HCT116 (cell line): ENCODE data around the gene LMNTD1. TPM values are rescaled to one million over a fixed set of nuclear protein-coding genes. Genes with fewer than 3 reads are reported as not detected.
A peak's percentile ranks its signal among the peaks of the same experiment; 100 is the strongest.

Experiments
- ATAC-seq: fragments of 200-7000 bp; cut with Tn5 transposase; 2 replicates; pipeline ENCODE4 v1.9.1; 2020; ENCODE audit warnings: mild to moderate bottlenecking, moderate library complexity
- BruUV-seq: library from RNA; stranded (reverse); fragments of 400-500 nt; replicated peaks from 2 replicates; lab custom pipeline; 2021; lab: Mats Ljungman, UMichigan
- CTCF ChIA-PET: fragments of 300-600 bp; sonication (Branson Sonifier 250); formaldehyde crosslinking; loops from one replicate; lab custom pipeline; 2021; ENCODE audit warnings: antibody characterized with exemption; lab: Charles Lee
- POLR2A ChIA-PET: fragments of 300-600, 350-600 bp; sonication (Branson Sonifier 250); formaldehyde crosslinking; loops from one replicate; lab custom pipeline; 2021; ENCODE audit warnings: antibody characterized with exemption; lab: Charles Lee
- RAD21 ChIA-PET, 2 experiments: fragments of 300-600 bp; sonication (Branson Sonifier 250); formaldehyde crosslinking; loops; one replicate each; lab custom pipeline; 2023; ENCODE audit warnings: low total read pairs in 2 of 2; ENCODE audit not compliant: uncharacterized antibody in 2 of 2, unreplicated experiment in 2 of 2, low non-redundant PET in 1 of 2; lab: Charles Lee
- DNase-seq: peaks from one replicate; pipeline ENCODE4 v3.0.0-alpha.2; 2010; ENCODE audit warnings: low read depth, low spot score
- H2AFZ ChIP-seq: fragments of 200-600 bp; shearing (Covaris generic), sonication (generic); 2 replicates; pipeline ENCODE4 v1.6.1; 2017; ENCODE audit warnings: low read depth, mixed run types, mixed read lengths, antibody characterized with exemption, low read length; ENCODE audit not compliant: poor library complexity, severe bottlenecking
- H3K27ac ChIP-seq: 2 replicates; pipeline ENCODE4 v1.5.1; 2012; ENCODE audit warnings: low read depth, low read length
- H3K27me3 ChIP-seq: fragments of 200-600 bp; sonication (generic); 2 replicates; pipeline ENCODE4 v1.6.1; 2016; ENCODE audit warnings: mixed run types, low read length, mixed read lengths; ENCODE audit not compliant: insufficient read depth
- H3K36me3 ChIP-seq, 2 experiments: fragments of 200-500 bp in 1 of 2; fragments of 200-600 bp in 1 of 2; sonication (Bioruptor generic) in 1 of 2; sonication (generic) in 1 of 2; 2 replicates each; pipeline versions ENCODE4 v1.5.1 to v1.6.1; 2014 to 2016; ENCODE audit warnings: low read length in 2 of 2, inconsistent platforms in 1 of 2, mixed read lengths in 1 of 2, mixed run types in 1 of 2; ENCODE audit not compliant: insufficient read depth in 2 of 2, control insufficient read depth in 1 of 2
- H3K4me1 ChIP-seq, 2 experiments: fragments of 200-600 bp in 1 of 2; sonication (generic) in 1 of 2; 2 replicates each; pipeline versions ENCODE4 v1.5.1 to v1.6.1; 2012 to 2017; ENCODE audit warnings: low read length in 2 of 2, inconsistent platforms in 1 of 2, mild to moderate bottlenecking in 1 of 2, mixed read lengths in 1 of 2, mixed run types in 1 of 2, moderate library complexity in 1 of 2; ENCODE audit not compliant: insufficient read depth in 2 of 2, control insufficient read depth in 1 of 2
- H3K4me2 ChIP-seq: fragments of 200-600 bp; sonication (generic); 2 replicates; pipeline ENCODE4 v1.6.1; 2017; ENCODE audit warnings: mixed run types, low read length, mixed read lengths
- H3K4me3 ChIP-seq, 2 experiments: fragments of 200-600 bp in 1 of 2; sonication (generic) in 1 of 2; replicated peaks in 1 of 2; 2 replicates each; pipeline ENCODE4 v1.5.1; 2011 to 2016; ENCODE audit warnings: low read length in 2 of 2, control low read depth in 1 of 2, low read depth in 1 of 2, mild to moderate bottlenecking in 1 of 2, mixed read lengths in 1 of 2, mixed run types in 1 of 2
- H3K79me2 ChIP-seq: fragments of 200-600 bp; sonication (generic); 2 replicates; pipeline ENCODE4 v1.6.1; 2017; ENCODE audit warnings: mild to moderate bottlenecking, mixed run types, low read length, moderate library complexity, mixed read lengths; ENCODE audit not compliant: insufficient read depth
- H3K9ac ChIP-seq: fragments of 200-600 bp; sonication (generic); 2 replicates; pipeline ENCODE4 v1.6.1; 2016; ENCODE audit warnings: low read length, mixed read lengths
- H3K9me2 ChIP-seq: fragments of 200-600 bp; sonication (generic), shearing (Covaris generic); 2 replicates; pipeline ENCODE4 v1.6.1; 2017; ENCODE audit warnings: mixed run types, mild to moderate bottlenecking, moderate library complexity; ENCODE audit not compliant: insufficient read depth
- H3K9me3 ChIP-seq, 2 experiments: fragments of 200-500 bp in 1 of 2; fragments of 200-600 bp in 1 of 2; sonication (Bioruptor generic) in 1 of 2; sonication (generic) in 1 of 2; 2 replicates each; pipeline ENCODE4 v1.6.1; 2014 to 2017; ENCODE audit warnings: low read length in 2 of 2, mixed read lengths in 2 of 2, inconsistent platforms in 1 of 2, low read depth in 1 of 2, mild to moderate bottlenecking in 1 of 2, mixed run types in 1 of 2, moderate library complexity in 1 of 2; ENCODE audit not compliant: control insufficient read depth in 1 of 2, insufficient read depth in 1 of 2
- H4K20me1 ChIP-seq: fragments of 200-600 bp; sonication (generic), shearing (Covaris generic); 2 replicates; pipeline ENCODE4 v1.6.1; 2017; ENCODE audit warnings: mixed run types, mild to moderate bottlenecking, moderate library complexity; ENCODE audit not compliant: insufficient read depth
- CEBPB ChIP-seq: IDR thresholded peaks from 2 replicates; pipeline ENCODE4 v1.6.1; 2012; ENCODE audit warnings: low read depth
- CTCF ChIP-seq, 3 experiments: fragments of 200-600 bp in 1 of 3; sonication (generic) in 1 of 3; IDR thresholded peaks in 2 of 3; conservative IDR thresholded peaks in 1 of 3; 2 replicates each; pipeline ENCODE4 v1.5.1; 2012 to 2017; ENCODE audit warnings: low read depth in 2 of 3, low read length in 2 of 3, antibody characterized with exemption in 1 of 3, borderline replicate concordance in 1 of 3, control low read depth in 1 of 3, mild to moderate bottlenecking in 1 of 3, mixed read lengths in 1 of 3, mixed run types in 1 of 3, moderate library complexity in 1 of 3; ENCODE audit not compliant: insufficient read depth in 1 of 3
- EGR1 ChIP-seq: IDR thresholded peaks from 2 replicates; pipeline ENCODE4 v1.6.1; 2012; ENCODE audit warnings: low read depth
- ELF1 ChIP-seq: IDR thresholded peaks from 2 replicates; pipeline ENCODE4 v1.6.1; 2012; ENCODE audit warnings: low read depth, borderline replicate concordance
- EZH2 ChIP-seq: fragments of 200-600 bp; sonication (generic); IDR thresholded peaks from 2 replicates; pipeline ENCODE4 v1.6.1; 2017; ENCODE audit warnings: antibody characterized with exemption, mixed run types
- FOSL1 ChIP-seq: IDR thresholded peaks from 2 replicates; pipeline ENCODE4 v1.6.1; 2012; ENCODE audit warnings: low read depth
- JUND ChIP-seq: IDR thresholded peaks from 2 replicates; pipeline ENCODE4 v1.6.1; 2012
- MAX ChIP-seq: IDR thresholded peaks from 2 replicates; pipeline ENCODE4 v1.6.1; 2012
- POLR2A ChIP-seq: IDR thresholded peaks from 2 replicates; pipeline ENCODE4 v1.7.0; 2011; ENCODE audit warnings: borderline replicate concordance; ENCODE audit not compliant: insufficient read depth, insufficient read length; ENCODE audit errors: extremely low read depth
- POLR2AphosphoS5 ChIP-seq: IDR thresholded peaks from 2 replicates; pipeline ENCODE4 v1.6.1; 2011; ENCODE audit warnings: mild to moderate bottlenecking, low read depth, low read length, moderate library complexity
- RAD21 ChIP-seq: IDR thresholded peaks from 2 replicates; pipeline ENCODE4 v1.6.1; 2012; ENCODE audit warnings: low read depth, mild to moderate bottlenecking
- SP1 ChIP-seq: IDR thresholded peaks from 2 replicates; pipeline ENCODE4 v1.6.1; 2012; ENCODE audit warnings: low read depth
- TCF7L2 ChIP-seq: IDR thresholded peaks from 2 replicates; pipeline ENCODE4 v1.7.0; 2011; ENCODE audit warnings: borderline replicate concordance, inconsistent platforms; ENCODE audit not compliant: insufficient read depth, insufficient read length; ENCODE audit errors: extremely low read depth
- YY1 ChIP-seq: IDR thresholded peaks from 2 replicates; pipeline ENCODE4 v1.6.1; 2011; ENCODE audit warnings: low read length, low read depth, moderate library complexity, mild to moderate bottlenecking; ENCODE audit not compliant: insufficient replicate concordance; ENCODE audit errors: extremely low read depth
- ZFX ChIP-seq: fragments of 450-650 bp; IDR thresholded peaks from 2 replicates; pipeline ENCODE4 v1.6.1; 2017
- ZNF274 ChIP-seq: fragments of 200-500 bp; sonication (Bioruptor generic); IDR thresholded peaks from 2 replicates; pipeline ENCODE4 v1.6.1; 2014; ENCODE audit warnings: mild to moderate bottlenecking, low read depth, low read length, inconsistent platforms
- intact Hi-C: fragments of 100-400 bp; cut with micrococcal nuclease; formaldehyde crosslinking; loops from 2 replicates; pipeline ENCODE4 v1.10.0; 2022
- total RNA-seq: library from RNA; stranded (reverse); gene quantifications from one replicate; pipeline ENCODE4 v1.2.1, GENCODE V29; 2021; ENCODE audit not compliant: unreplicated experiment
- TF ChIP-seq, protein P1 (sequence below): IDR thresholded peaks from 2 replicates; pipeline ENCODE4 v1.6.1; 2011; ENCODE audit warnings: mild to moderate bottlenecking, low read length, moderate library complexity; ENCODE audit not compliant: insufficient replicate concordance; ENCODE audit errors: extremely low read depth

LMNTD1 gene
- total RNA-seq, 1 experiment from 2014 or later, result not detected

DNA sequence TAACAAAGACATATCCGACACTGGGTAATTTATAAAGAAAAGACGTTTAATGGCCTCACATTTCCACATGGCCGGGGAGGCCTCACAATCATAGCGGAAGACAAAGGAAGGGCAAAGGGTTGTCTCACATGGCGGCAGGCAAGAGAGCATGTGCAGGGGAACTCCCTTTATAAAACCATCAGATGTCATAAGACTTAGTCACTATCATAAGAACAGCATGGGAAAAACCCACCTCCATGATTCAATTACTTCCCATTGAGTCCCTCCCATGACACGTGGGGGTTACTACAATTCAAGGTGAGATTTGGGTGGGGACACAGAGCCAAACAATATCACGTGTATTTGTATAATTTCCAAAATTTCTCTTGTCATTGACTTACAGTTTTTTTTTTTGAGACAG, 5.5 kb upstream of the LMNTD1 start:
- no peak for DNase-seq
- BruUV-seq, result no TSS peak
- Histone ChIP-seq H3K4me2 (no peak overlapping the region), H4K20me1 (no peaks in the 10 kb centered on the region), H3K27me3 (no peaks in the 10 kb centered on the region), H3K9me3 (no peaks in the 10 kb centered on the region), H3K9me2 (no peaks in the 10 kb centered on the region), H2AFZ (peak overlapping the region; percentile 6), H3K4me1 (no peaks in the 10 kb centered on the region), H3K9ac (no peak overlapping the region), H3K79me2 (no peaks in the 10 kb centered on the region), H3K4me3 (no peak overlapping the region), H3K36me3 (no peaks in the 10 kb centered on the region), H3K27ac (no peak overlapping the region)
- ChIA-PET CTCF (interaction anchor here (1.8 kb wide), 1 partner anchor 15 kb away, joined by 5 read pairs; no protein-coding TSS in a partner anchor), RAD21 (no interaction called here), POLR2A (no interaction called here)
- intact Hi-C loops, result loop anchor here (5.0 to 10.0 kb wide), 3 partner anchors 314 to 564 kb away; no protein-coding TSS in a partner anchor
- TF ChIP-seq ELF1 (no peak), EZH2 (no peak), ZFX (no peak), CEBPB (no peak), CTCF (IDR thresholded peaks at IDR 0.05 in 2 of 3, conservative IDR thresholded peaks at IDR 0.05 in 1 of 3; ENCODE audit: borderline replicate concordance in 1 of 3, insufficient read depth in 1 of 3, low read depth in 2 of 3, low read length in 2 of 3) (no peak), MAX (no peak), YY1 (no peak), ZNF274 (no peak), RAD21 (no peak), POLR2A (no peak), EGR1 (no peak), SP1 (no peak), FOSL1 (no peak), JUND (no peak), TCF7L2 (no peak), POLR2AphosphoS5 (no peak)
- TF ChIP-seq, protein P1, sequence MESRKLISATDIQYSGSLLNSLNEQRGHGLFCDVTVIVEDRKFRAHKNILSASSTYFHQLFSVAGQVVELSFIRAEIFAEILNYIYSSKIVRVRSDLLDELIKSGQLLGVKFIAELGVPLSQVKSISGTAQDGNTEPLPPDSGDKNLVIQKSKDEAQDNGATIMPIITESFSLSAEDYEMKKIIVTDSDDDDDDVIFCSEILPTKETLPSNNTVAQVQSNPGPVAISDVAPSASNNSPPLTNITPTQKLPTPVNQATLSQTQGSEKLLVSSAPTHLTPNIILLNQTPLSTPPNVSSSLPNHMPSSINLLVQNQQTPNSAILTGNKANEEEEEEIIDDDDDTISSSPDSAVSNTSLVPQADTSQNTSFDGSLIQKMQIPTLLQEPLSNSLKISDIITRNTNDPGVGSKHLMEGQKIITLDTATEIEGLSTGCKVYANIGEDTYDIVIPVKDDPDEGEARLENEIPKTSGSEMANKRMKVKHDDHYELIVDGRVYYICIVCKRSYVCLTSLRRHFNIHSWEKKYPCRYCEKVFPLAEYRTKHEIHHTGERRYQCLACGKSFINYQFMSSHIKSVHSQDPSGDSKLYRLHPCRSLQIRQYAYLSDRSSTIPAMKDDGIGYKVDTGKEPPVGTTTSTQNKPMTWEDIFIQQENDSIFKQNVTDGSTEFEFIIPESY, result no peak
- ATAC-seq, result no peak
